ENCODE data around the gene JPH4. TPM values are rescaled to one million over a fixed set of nuclear protein-coding genes. Genes with fewer than 3 reads are reported as not detected.
"Not testable (repeated sequence)": the region's sequence is repeated elsewhere in the genome, so short reads cannot be mapped to it uniquely, and the experiment has no call there.

Gene JPH4
- total and polyA plus RNA-seq, 3 donors from 2014 or later = 3.4 to 3.9 (median 3.6) TPM

GRCh38 chr14:23601424-23601823, 22.8 kb upstream of the JPH4 start:
- no peak for DNase-seq
- no peaks in the 10 kb centered on the region for H3K4me1 ChIP-seq
- H3K9me3 ChIP-seq = no peaks in the 10 kb centered on the region
- TF ChIP-seq CTCF (IDR thresholded peaks at IDR 0.05) = no peak
- TF ChIP-seq POLR2A (IDR thresholded peaks at IDR 0.05) = no peak
- no peak overlapping the region for H3K27ac ChIP-seq
- H3K4me3 ChIP-seq = no peak overlapping the region
- no peaks in the 10 kb centered on the region for H3K27me3 ChIP-seq
- no peaks in the 10 kb centered on the region for H3K36me3 ChIP-seq (ENCODE audit: low read depth, missing control alignments)
- intact Hi-C loops (cut with DNase I; ENCODE audit: low total_unique reads) = no loop called here

- H3K27me3 ChIP-seq = no peaks in the 10 kb centered on the region
- TF ChIP-seq CTCF (IDR thresholded peaks at IDR 0.05) = no peak
- TF ChIP-seq POLR2A (IDR thresholded peaks at IDR 0.05) = no peak
- no peaks in the 10 kb centered on the region for H3K9me3 ChIP-seq
- 93 to 97% methylated on average over 1 of the region's 1 CpG for WGBS, 2 donors
- intact Hi-C loops (cut with DNase I; ENCODE audit: low total_unique reads) = no loop called here
- H3K36me3 ChIP-seq (ENCODE audit: low read depth, missing control alignments) = no peaks in the 10 kb centered on the region
- no peaks in the 10 kb centered on the region for H3K4me1 ChIP-seq
- no peak overlapping the region for H3K27ac ChIP-seq
- no peak for DNase-seq
- no peak overlapping the region for H3K4me3 ChIP-seq
Observed at GRCh38 chr14:23600806-23601205, 22.2 kb upstream of the JPH4 start.

GRCh38 chr14:23600322-23600707, 21.7 kb upstream of the JPH4 start:
- no peak overlapping the region for H3K4me3 ChIP-seq
- H3K36me3 ChIP-seq (ENCODE audit: low read depth, missing control alignments) = no peaks in the 10 kb centered on the region
- H3K27me3 ChIP-seq = no peaks in the 10 kb centered on the region
- no peaks in the 10 kb centered on the region for H3K4me1 ChIP-seq
- TF ChIP-seq POLR2A (IDR thresholded peaks at IDR 0.05) = no peak
- TF ChIP-seq CTCF (IDR thresholded peaks at IDR 0.05) = no peak
- 86 to 97% methylated on average over 2 of the region's 2 CpGs for WGBS, 2 donors
- no peak for DNase-seq
- no peak overlapping the region for H3K27ac ChIP-seq
- no peaks in the 10 kb centered on the region for H3K9me3 ChIP-seq
- intact Hi-C loops (cut with DNase I; ENCODE audit: low total_unique reads) = no loop called here

GRCh38 chr14:23594191-23594590, 15.6 kb upstream of the JPH4 start:
- H3K27me3 ChIP-seq; intact Hi-C loops (cut with DNase I; ENCODE audit: low total_unique reads); H3K9me3 ChIP-seq; DNase-seq; H3K4me3 ChIP-seq; H3K36me3 ChIP-seq (ENCODE audit: low read depth, missing control alignments); H3K27ac ChIP-seq; H3K4me1 ChIP-seq: not testable (repeated sequence)
- WGBS, 2 donors = 90 to 92% methylated on average over 3 of the region's 3 CpGs

- Histone ChIP-seq H3K27ac (no peak overlapping the region), H3K4me1 (peaks cover 6% of the 10 kb centered on the region), H3K36me3 (ENCODE audit: low read depth, missing control alignments) (no peaks in the 10 kb centered on the region), H3K27me3 (no peaks in the 10 kb centered on the region), H3K4me3 (no peak overlapping the region), H3K9me3 (no peaks in the 10 kb centered on the region)
- TF ChIP-seq CTCF (IDR thresholded peaks at IDR 0.05) = no peak
- no peak for TF ChIP-seq POLR2A (IDR thresholded peaks at IDR 0.05)
- WGBS, 2 donors = 80 to 88% methylated on average over 4 of the region's 4 CpGs
- intact Hi-C loops (cut with DNase I; ENCODE audit: low total_unique reads) = no loop called here
- no peak for DNase-seq
Observed at GRCh38 chr14:23590198-23590597, 11.6 kb upstream of the JPH4 start.
